GM18526 (cell line): ENCODE results near the gene CTNND2.

ENCODE experiments used
- POLR2A ChIP-seq: IDR thresholded peaks from 3 replicates; pipeline ENCODE4 v1.6.1; 2011; ENCODE audit not compliant: insufficient read length; ENCODE audit errors: extremely low read depth

Gene CTNND2

DNA sequence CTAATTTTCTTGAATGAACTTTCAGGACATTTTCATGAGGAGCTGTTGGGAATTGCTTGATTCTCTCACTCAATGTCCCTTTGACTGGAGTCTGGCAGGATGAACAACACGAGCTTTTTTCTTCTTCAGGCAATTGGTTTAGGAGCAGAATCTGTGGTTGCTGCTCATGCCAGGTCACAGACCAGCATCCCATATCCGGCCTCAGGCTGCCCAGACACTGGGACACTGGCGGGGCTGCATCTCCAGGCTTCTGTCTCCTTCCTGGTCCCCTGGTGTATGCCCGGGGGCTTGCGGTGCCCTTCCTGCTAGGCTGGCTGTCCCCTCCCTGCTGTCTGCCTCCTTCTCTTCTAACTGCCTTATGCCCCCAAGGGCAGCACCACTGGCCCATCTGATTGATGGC lies 831.7 kb downstream of the CTNND2 start:
- TF ChIP-seq POLR2A: no peak

DNA sequence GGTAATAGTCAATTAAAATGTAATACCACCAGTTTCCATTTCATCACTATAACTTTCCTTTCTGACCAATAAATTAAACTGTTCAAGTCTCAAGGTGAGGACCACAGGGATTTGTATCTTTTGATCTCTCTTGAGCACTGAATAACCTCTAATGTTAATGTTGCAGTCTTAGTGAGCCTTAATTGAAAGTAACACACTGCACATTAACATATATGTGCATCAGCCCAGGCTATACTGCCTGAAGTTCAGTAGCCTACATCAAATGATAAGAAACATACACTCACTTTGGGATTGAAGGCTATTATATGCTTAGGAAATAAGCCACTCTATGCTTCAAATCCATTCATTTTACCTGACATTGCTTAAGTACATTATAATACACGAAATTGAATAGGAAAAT lies 832.2 kb downstream of the CTNND2 start:
- no peak for TF ChIP-seq POLR2A

- TF ChIP-seq POLR2A: no peak
Measured at GRCh38 chr5:11069041-11069440, 835.2 kb downstream of the CTNND2 start.

DNA sequence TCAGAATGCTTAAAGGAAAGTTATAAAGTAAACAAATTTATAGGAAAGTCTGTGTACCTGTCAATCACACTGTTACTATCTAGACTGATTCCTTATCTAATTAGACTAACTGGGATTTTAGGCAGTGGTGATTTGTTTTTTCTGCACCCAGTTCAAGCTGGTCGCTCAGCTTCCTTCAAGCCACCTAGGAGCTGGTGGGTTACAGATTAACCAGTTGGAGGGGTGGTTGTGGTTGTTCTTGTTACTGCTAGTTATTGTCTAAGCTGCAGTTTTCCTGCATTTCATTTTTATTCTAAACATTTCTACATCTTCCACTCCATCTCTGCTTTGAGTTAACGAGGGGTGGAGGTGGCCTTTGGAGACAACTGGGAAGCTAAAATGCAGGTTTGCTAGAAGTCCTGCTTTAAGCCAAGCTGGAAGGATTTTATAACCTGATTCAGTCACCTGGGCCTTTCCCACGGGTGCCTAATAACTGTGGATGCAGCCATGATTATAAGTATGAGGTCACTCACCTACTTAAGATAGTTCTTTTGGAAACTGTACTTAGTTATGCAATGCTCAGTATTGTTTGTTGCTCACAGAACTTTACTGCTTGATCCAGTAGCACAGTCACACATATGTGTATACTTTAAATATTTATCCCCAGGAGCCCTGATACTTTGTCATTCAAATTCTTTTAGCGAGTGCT lies 839.3 kb downstream of the CTNND2 start:
- TF ChIP-seq POLR2A: no peak

DNA sequence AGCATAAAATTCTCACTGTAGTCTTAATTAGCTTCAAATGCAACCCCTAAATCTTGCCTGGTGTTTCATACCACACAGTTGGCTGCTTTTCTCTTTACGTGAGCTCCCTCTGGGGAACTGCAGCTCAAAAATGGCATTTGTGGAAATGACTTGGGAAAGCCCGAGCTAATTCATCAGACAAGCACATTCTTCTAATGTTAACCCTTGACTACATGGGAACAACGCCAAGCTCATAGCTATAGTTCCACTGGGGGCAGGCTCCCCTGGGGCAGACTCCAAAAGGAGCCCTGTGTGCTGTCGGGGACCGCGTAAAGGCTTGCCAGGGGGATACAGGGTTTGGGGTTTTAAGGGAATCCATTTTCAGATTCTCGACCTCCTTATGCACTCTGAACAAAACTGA lies 841.8 kb downstream of the CTNND2 start:
- no peak for TF ChIP-seq POLR2A

GRCh38 chr5:11056560-11056959 lies 847.7 kb downstream of the CTNND2 start:
- no peak for TF ChIP-seq POLR2A

DNA sequence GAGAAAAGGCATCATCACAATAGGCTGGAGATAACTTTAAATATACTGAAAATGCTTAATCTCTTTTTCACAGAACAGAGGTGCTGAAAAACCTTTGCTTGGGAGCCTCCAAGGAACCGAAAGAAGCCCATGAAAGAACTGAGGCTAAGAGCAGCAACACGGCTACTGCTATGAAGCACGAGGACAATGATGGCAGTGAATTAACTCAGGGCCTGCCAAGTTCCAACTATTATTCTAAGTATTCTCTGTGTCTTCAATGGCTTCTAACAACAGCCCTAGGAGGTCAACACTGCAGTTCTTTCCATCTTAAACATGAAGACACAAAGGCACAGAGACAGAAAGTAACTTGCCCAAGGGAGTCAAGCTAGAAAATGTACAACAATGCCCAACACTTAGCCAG lies 850.2 kb downstream of the CTNND2 start:
- TF ChIP-seq POLR2A: no peak

- no peak for TF ChIP-seq POLR2A
Measured at GRCh38 chr5:11052871-11053270, 851.4 kb downstream of the CTNND2 start.

- no peak for TF ChIP-seq POLR2A
Measured at GRCh38 chr5:11050596-11051304, 853.5 kb downstream of the CTNND2 start.

DNA sequence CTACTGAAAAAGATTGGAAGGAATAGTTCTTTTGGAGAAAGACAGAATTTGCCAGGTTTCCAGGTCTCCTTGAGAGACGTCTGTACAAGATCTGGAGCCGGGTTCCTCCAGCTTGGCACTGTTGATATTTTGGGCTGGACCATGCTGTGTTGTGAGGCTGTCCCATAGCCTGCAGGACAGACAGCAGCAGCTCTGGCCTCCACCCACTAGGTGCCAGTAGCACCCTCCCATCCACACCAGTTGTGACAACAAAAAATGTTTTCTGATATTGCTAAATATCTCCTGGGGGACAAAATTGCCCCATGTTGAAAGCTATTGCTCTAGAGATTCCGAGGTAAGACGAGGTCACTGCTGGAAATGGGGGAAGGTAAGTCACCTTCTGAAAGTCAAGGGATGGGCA lies 855.5 kb downstream of the CTNND2 start:
- TF ChIP-seq POLR2A: no peak

DNA sequence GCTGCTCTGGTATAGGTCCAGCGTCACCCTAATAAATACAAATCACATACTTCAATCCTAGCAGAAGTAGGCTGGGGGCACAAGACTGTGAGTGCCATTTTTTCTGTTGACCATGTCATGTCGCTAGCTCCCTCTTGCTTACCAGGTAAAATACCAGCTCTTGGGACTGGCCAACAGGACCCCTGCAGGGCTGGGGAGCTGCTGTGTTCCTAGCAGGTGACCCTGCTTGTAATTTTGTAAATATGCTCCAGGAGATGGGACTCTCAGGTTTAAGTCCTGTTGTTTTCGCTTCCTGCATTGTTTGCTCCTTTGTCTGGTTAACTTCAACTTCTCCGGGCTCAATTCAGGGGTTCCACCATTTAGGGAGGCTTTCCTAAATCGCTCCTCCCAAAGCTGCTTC lies 856.6 kb downstream of the CTNND2 start:
- no peak for TF ChIP-seq POLR2A

- no peak for TF ChIP-seq POLR2A
Measured at GRCh38 chr5:11047030-11047429, 857.2 kb downstream of the CTNND2 start.

DNA sequence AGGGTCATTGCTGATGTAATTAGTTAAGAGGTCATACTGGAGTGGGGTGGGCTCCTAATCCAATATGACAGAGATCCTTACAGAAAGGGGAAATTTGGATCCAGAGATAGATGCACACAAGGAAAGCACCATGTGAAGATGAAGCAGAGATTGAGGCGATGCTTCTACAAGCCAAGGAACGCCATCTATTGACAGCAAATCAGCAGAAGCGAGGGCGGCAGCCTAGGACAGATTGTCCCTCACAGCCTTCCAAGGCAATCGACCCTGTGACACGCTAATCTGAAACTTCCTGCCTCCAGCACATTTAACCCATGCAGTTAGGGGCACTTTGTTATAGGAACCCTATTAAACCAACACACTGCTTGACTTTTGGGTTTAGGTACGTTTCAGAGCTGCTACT lies 858.1 kb downstream of the CTNND2 start:
- no peak for TF ChIP-seq POLR2A

DNA sequence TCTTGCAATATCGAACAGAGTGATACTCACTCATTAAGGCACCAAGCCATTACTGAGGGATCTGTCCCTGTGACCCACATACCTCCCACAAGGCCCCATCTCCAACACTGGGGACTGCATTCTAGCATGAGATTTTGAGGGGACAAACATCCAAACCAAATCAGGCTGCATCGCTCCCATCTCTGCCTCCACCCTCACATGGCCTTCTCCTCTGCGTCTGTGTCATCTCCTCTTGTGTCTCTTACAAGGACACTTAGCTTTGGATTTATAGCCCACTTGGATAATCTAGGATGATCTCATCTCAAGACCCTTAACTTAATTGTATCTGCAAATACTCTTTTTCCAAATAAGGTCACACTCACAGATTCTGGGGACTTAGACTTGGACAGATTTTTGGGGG lies 858.8 kb downstream of the CTNND2 start:
- no peak for TF ChIP-seq POLR2A

- no peak for TF ChIP-seq POLR2A
Measured at GRCh38 chr5:11044581-11044980, 859.7 kb downstream of the CTNND2 start.

- TF ChIP-seq POLR2A: no peak
Measured at GRCh38 chr5:11043881-11044280, 860.4 kb downstream of the CTNND2 start.

DNA sequence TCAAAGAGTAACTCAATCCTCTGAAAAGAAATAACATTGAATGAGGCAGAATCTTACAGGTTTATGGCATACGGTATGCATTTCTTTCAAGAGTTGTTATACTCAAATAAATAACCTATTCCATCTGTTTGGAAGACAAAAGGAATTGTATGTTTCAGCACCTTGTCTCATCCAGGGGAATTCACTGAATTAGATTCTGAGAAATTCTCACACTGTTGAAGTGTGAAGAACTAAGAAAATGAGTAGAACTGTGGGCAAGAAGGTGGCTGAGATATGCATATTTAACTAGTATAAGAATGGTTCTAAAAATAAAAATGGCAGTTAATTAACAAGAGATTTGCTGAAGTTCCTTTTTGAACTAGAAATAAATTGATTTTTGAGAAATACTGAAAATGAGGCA lies 863.9 kb downstream of the CTNND2 start:
- TF ChIP-seq POLR2A: no peak
